Stimulated activated naive B cell treated with anti-CD40 and anti-IgM and Interleukin-4, amounts not matched to agents 10 μg/mL and 1 μg/mL and 100 μg/mL, for 72 hours (primary cell): Measurements from ENCODE around the gene DISC1.
A peak's percentile ranks its signal among the peaks of the same experiment; 100 is the strongest.

Experiments used
- ATAC-seq, 2 donors: fragments of 150-1000 bp; cut with Tn5 transposase; replicated peaks; 2 replicates each; pipeline ENCODE4 v1.10.0; 2021; ENCODE audit warnings: moderate library complexity in 1 of 2
- DNase-seq: peaks from one replicate; pipeline ENCODE4 v3.0.0; 2021
- H3K27ac Mint-ChIP-seq: one replicate; pipeline ENCODE4 v1.8.0; 2022; ENCODE audit warnings: mild to moderate bottlenecking, mixed read lengths
- H3K27me3 Mint-ChIP-seq, 2 donors: one replicate each; pipeline ENCODE4 v1.8.0; 2022; ENCODE audit warnings: mixed read lengths in 2 of 2
- H3K36me3 Mint-ChIP-seq, 2 donors: one replicate each; pipeline ENCODE4 v1.8.0; 2022; ENCODE audit warnings: mixed read lengths in 2 of 2, mild to moderate bottlenecking in 1 of 2
- H3K4me1 Mint-ChIP-seq, 2 donors: one replicate each; pipeline ENCODE4 v1.8.0; 2022; ENCODE audit warnings: mixed read lengths in 2 of 2, mild to moderate bottlenecking in 1 of 2
- H3K4me3 Mint-ChIP-seq, 2 donors: one replicate each; pipeline ENCODE4 v1.8.0; 2022; ENCODE audit warnings: mild to moderate bottlenecking in 2 of 2, mixed read lengths in 2 of 2, moderate library complexity in 1 of 2
- H3K9me3 Mint-ChIP-seq, 2 donors: one replicate each; pipeline ENCODE4 v1.8.0; 2022; ENCODE audit warnings: mixed read lengths in 2 of 2, mild to moderate bottlenecking in 1 of 2

The DISC1 gene

GRCh38 chr1:231793893-231794292, 167.3 kb downstream of the DISC1 start:
- no peaks in the 10 kb centered on the region for H3K36me3 Mint-ChIP-seq
- DNase-seq (no peak), ATAC-seq (no peak)
- H3K4me3 Mint-ChIP-seq, result no peak overlapping the region
- H3K27me3 Mint-ChIP-seq, result no peaks in the 10 kb centered on the region
- no peak overlapping the region for H3K27ac Mint-ChIP-seq
- no peaks in the 10 kb centered on the region for H3K4me1 Mint-ChIP-seq
- H3K9me3 Mint-ChIP-seq, result peaks cover 0 to 1% of the 10 kb centered on the region in 2 donors

GRCh38 chr1:231796141-231796540, 169.6 kb downstream of the DISC1 start:
- DNase-seq (no peak), ATAC-seq (no peak)
- no peak overlapping the region for H3K27ac Mint-ChIP-seq
- H3K4me1 Mint-ChIP-seq, result no peaks in the 10 kb centered on the region
- H3K4me3 Mint-ChIP-seq, result no peak overlapping the region
- H3K9me3 Mint-ChIP-seq, result peaks cover 3 to 4% of the 10 kb centered on the region in 2 donors
- H3K36me3 Mint-ChIP-seq, result peaks cover 0 to 4% of the 10 kb centered on the region in 2 donors
- H3K27me3 Mint-ChIP-seq, result no peaks in the 10 kb centered on the region

- H3K4me1 Mint-ChIP-seq, result no peaks in the 10 kb centered on the region
- no peak overlapping the region for H3K27ac Mint-ChIP-seq
- peaks cover 3 to 4% of the 10 kb centered on the region in 2 donors for H3K9me3 Mint-ChIP-seq
- ATAC-seq (peak; percentile 23 to 41), DNase-seq (no peak)
- no peak overlapping the region for H3K4me3 Mint-ChIP-seq
- H3K27me3 Mint-ChIP-seq, result no peaks in the 10 kb centered on the region
- peaks cover 0 to 4% of the 10 kb centered on the region in 2 donors for H3K36me3 Mint-ChIP-seq
Measured at GRCh38 chr1:231799363-231799986, 172.9 kb downstream of the DISC1 start.

GRCh38 chr1:231800108-231800507, 173.5 kb downstream of the DISC1 start:
- peaks cover 0 to 4% of the 10 kb centered on the region in 2 donors for H3K36me3 Mint-ChIP-seq

GRCh38 chr1:231801042-231801585, 174.5 kb downstream of the DISC1 start:
- Mint-ChIP-seq H3K9me3 (peaks cover 3 to 4% of the 10 kb centered on the region in 2 donors), H3K36me3 (peaks cover 0 to 4% of the 10 kb centered on the region in 2 donors), H3K27me3 (no peaks in the 10 kb centered on the region), H3K4me1 (no peaks in the 10 kb centered on the region), H3K4me3 (no peak overlapping the region), H3K27ac (no peak overlapping the region)
- no peak for DNase-seq
- no peak for ATAC-seq

More at GRCh38 chr1:231800108-231800507, 173.5 kb downstream of the DISC1 start:
- H3K4me3 Mint-ChIP-seq, result no peak overlapping the region
- H3K27ac Mint-ChIP-seq, result no peak overlapping the region
- no peaks in the 10 kb centered on the region for H3K4me1 Mint-ChIP-seq
- H3K9me3 Mint-ChIP-seq, result peaks cover 3 to 4% of the 10 kb centered on the region in 2 donors
- no peaks in the 10 kb centered on the region for H3K27me3 Mint-ChIP-seq
- ATAC-seq, result no peak
- no peak for DNase-seq

GRCh38 chr1:231803353-231803752, 176.8 kb downstream of the DISC1 start:
- no peak overlapping the region for H3K4me3 Mint-ChIP-seq
- no peak for DNase-seq
- H3K4me1 Mint-ChIP-seq, result no peaks in the 10 kb centered on the region
- H3K27ac Mint-ChIP-seq, result no peak overlapping the region
- peaks cover 0 to 4% of the 10 kb centered on the region in 2 donors for H3K36me3 Mint-ChIP-seq
- H3K27me3 Mint-ChIP-seq, result no peaks in the 10 kb centered on the region
- ATAC-seq, result no peak
- peaks cover 3 to 4% of the 10 kb centered on the region in 2 donors for H3K9me3 Mint-ChIP-seq

GRCh38 chr1:231806623-231807495, 180.3 kb downstream of the DISC1 start:
- Mint-ChIP-seq H3K4me1 (no peaks in the 10 kb centered on the region), H3K36me3 (peaks cover 0 to 3% of the 10 kb centered on the region in 2 donors), H3K27me3 (no peaks in the 10 kb centered on the region), H3K9me3 (no peaks in the 10 kb centered on the region), H3K27ac (no peak overlapping the region), H3K4me3 (no peak overlapping the region)
- ATAC-seq (peak; percentile 96 to 97), DNase-seq (peak; percentile 30)

GRCh38 chr1:231807541-231807940, 181.0 kb downstream of the DISC1 start:
- Mint-ChIP-seq H3K27me3 (no peaks in the 10 kb centered on the region), H3K27ac (no peak overlapping the region), H3K9me3 (no peaks in the 10 kb centered on the region), H3K4me1 (no peaks in the 10 kb centered on the region), H3K36me3 (peaks cover 0 to 3% of the 10 kb centered on the region in 2 donors), H3K4me3 (no peak overlapping the region)
- ATAC-seq (no peak), DNase-seq (no peak)

- Mint-ChIP-seq H3K9me3 (no peaks in the 10 kb centered on the region), H3K27ac (no peak overlapping the region), H3K4me3 (no peak overlapping the region), H3K36me3 (peaks cover 0 to 3% of the 10 kb centered on the region in 2 donors), H3K27me3 (no peaks in the 10 kb centered on the region), H3K4me1 (no peaks in the 10 kb centered on the region)
- ATAC-seq (no peak), DNase-seq (no peak)
Measured at GRCh38 chr1:231808116-231808515, 181.5 kb downstream of the DISC1 start.

- no peak overlapping the region for H3K27ac Mint-ChIP-seq
- no peak for ATAC-seq
- no peaks in the 10 kb centered on the region for H3K9me3 Mint-ChIP-seq
- no peaks in the 10 kb centered on the region for H3K4me1 Mint-ChIP-seq
- H3K27me3 Mint-ChIP-seq, result no peaks in the 10 kb centered on the region
- no peak for DNase-seq
- H3K36me3 Mint-ChIP-seq, result peaks cover 0 to 6% of the 10 kb centered on the region in 2 donors
- H3K4me3 Mint-ChIP-seq, result no peak overlapping the region
Measured at GRCh38 chr1:231808990-231809389, 182.4 kb downstream of the DISC1 start.

- Mint-ChIP-seq H3K27ac (no peak overlapping the region), H3K36me3 (peaks cover 0 to 6% of the 10 kb centered on the region in 2 donors), H3K4me1 (no peaks in the 10 kb centered on the region), H3K9me3 (peaks cover 0 to 2% of the 10 kb centered on the region in 2 donors), H3K27me3 (no peaks in the 10 kb centered on the region), H3K4me3 (no peak overlapping the region)
- DNase-seq (no peak), ATAC-seq (no peak)
Measured at GRCh38 chr1:231810415-231810814, 183.8 kb downstream of the DISC1 start.

GRCh38 chr1:231814021-231814420, 187.4 kb downstream of the DISC1 start:
- Mint-ChIP-seq H3K4me3 (no peak overlapping the region), H3K36me3 (peaks cover 9 to 10% of the 10 kb centered on the region in 2 donors), H3K27me3 (no peaks in the 10 kb centered on the region), H3K27ac (no peak overlapping the region), H3K4me1 (no peaks in the 10 kb centered on the region), H3K9me3 (peaks cover 0 to 2% of the 10 kb centered on the region in 2 donors)
- no peak for ATAC-seq
- DNase-seq, result no peak

GRCh38 chr1:231814521-231814920, 187.9 kb downstream of the DISC1 start:
- peaks cover 9 to 10% of the 10 kb centered on the region in 2 donors for H3K36me3 Mint-ChIP-seq
- no peak overlapping the region for H3K4me3 Mint-ChIP-seq
- peaks cover 0 to 2% of the 10 kb centered on the region in 2 donors for H3K9me3 Mint-ChIP-seq
- DNase-seq, result no peak
- no peak for ATAC-seq
- no peaks in the 10 kb centered on the region for H3K4me1 Mint-ChIP-seq
- no peak overlapping the region for H3K27ac Mint-ChIP-seq
- H3K27me3 Mint-ChIP-seq, result no peaks in the 10 kb centered on the region

- DNase-seq (no peak), ATAC-seq (no peak)
- Mint-ChIP-seq H3K27me3 (no peaks in the 10 kb centered on the region), H3K9me3 (peaks cover 0 to 2% of the 10 kb centered on the region in 2 donors), H3K27ac (no peak overlapping the region), H3K4me1 (no peaks in the 10 kb centered on the region), H3K36me3 (peaks cover 6 to 10% of the 10 kb centered on the region in 2 donors), H3K4me3 (no peak overlapping the region)
Measured at GRCh38 chr1:231817801-231818200, 191.2 kb downstream of the DISC1 start.
